Neural progenitor cell (in vitro differentiated cells): ENCODE results near the gene PTCH1.

Experiments used
- EZH2 ChIP-seq: fragments of 200-600 bp; sonication (generic); IDR thresholded peaks from 2 replicates; pipeline ENCODE4 v1.6.1; 2017; ENCODE audit warnings: antibody characterized with exemption, mild to moderate bottlenecking, moderate library complexity
- EZH2phosphoT487 ChIP-seq: fragments of 200-600 bp; sonication (generic); IDR thresholded peaks from 2 replicates; pipeline ENCODE4 v1.6.1; 2017; ENCODE audit warnings: antibody characterized with exemption
- TF ChIP-seq, protein P1 (sequence below): fragments of 200-600 bp; sonication (generic); IDR thresholded peaks from 2 replicates; pipeline ENCODE4 v1.5.1; 2017; ENCODE audit warnings: antibody characterized with exemption, mild to moderate bottlenecking

DNA sequence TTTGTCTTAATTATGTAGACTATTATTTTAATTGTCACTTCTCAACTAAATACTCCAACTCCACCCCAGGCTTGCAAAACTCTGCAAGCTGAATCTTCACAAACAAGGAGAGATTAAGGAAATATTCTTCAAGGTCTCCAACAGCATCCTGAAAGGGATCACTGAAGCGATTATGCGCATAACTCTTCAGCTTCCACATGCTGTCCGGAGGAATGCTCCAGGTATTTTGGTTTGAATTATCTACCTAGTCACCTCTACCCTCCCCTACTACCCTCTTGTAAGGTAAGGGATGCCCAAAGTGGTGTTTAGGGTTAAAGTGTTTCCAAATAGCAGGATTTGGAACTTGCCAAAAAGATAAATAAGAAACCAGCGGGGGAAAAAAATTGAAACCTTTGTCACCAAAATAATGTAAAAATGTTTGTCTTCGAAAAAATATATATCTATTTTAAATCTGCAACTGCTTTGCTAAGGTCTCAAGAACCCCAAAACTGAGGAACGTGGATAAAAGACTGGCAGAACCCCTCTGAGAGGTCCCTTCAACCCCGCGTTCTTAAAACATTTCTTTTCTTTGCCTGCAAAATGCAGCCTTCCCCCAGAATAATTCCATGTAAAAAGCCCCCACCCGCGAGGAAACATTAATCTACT lies 11.6 kb downstream of the PTCH1 start:
- TF ChIP-seq EZH2 (no peak), EZH2phosphoT487 (no peak)
- TF ChIP-seq, protein P1, sequence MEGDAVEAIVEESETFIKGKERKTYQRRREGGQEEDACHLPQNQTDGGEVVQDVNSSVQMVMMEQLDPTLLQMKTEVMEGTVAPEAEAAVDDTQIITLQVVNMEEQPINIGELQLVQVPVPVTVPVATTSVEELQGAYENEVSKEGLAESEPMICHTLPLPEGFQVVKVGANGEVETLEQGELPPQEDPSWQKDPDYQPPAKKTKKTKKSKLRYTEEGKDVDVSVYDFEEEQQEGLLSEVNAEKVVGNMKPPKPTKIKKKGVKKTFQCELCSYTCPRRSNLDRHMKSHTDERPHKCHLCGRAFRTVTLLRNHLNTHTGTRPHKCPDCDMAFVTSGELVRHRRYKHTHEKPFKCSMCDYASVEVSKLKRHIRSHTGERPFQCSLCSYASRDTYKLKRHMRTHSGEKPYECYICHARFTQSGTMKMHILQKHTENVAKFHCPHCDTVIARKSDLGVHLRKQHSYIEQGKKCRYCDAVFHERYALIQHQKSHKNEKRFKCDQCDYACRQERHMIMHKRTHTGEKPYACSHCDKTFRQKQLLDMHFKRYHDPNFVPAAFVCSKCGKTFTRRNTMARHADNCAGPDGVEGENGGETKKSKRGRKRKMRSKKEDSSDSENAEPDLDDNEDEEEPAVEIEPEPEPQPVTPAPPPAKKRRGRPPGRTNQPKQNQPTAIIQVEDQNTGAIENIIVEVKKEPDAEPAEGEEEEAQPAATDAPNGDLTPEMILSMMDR = no peak
